Memory B cell (primary cell): ENCODE measurements around the gene NTM.

Source experiments
- ATAC-seq: fragments of 150-1000 bp; cut with Tn5 transposase; 2 replicates; pipeline ENCODE4 v1.10.0; 2021; ENCODE audit warnings: low read depth, mild to moderate bottlenecking, moderate library complexity
- DNase-seq, 2 donors: peaks; one replicate each; pipeline ENCODE4 v3.0.0; 2022; ENCODE audit warnings: low spot score in 2 of 2
- H3K27ac Mint-ChIP-seq: one replicate; pipeline ENCODE4 v1.8.0; 2022; ENCODE audit warnings: mild to moderate bottlenecking, moderate library complexity, mixed read lengths
- H3K27me3 Mint-ChIP-seq: one replicate; pipeline ENCODE4 v1.8.0; 2022; ENCODE audit warnings: mixed read lengths
- H3K36me3 Mint-ChIP-seq: one replicate; pipeline ENCODE4 v1.8.0; 2022; ENCODE audit warnings: mild to moderate bottlenecking, mixed read lengths
- H3K4me1 Mint-ChIP-seq: one replicate; pipeline ENCODE4 v1.8.0; 2022; ENCODE audit warnings: mixed read lengths
- H3K4me3 Mint-ChIP-seq: one replicate; pipeline ENCODE4 v1.8.0; 2022; ENCODE audit warnings: mild to moderate bottlenecking, moderate library complexity, mixed read lengths
- H3K9me3 Mint-ChIP-seq: one replicate; pipeline ENCODE4 v1.8.0; 2022; ENCODE audit warnings: mixed read lengths

NTM gene

DNA sequence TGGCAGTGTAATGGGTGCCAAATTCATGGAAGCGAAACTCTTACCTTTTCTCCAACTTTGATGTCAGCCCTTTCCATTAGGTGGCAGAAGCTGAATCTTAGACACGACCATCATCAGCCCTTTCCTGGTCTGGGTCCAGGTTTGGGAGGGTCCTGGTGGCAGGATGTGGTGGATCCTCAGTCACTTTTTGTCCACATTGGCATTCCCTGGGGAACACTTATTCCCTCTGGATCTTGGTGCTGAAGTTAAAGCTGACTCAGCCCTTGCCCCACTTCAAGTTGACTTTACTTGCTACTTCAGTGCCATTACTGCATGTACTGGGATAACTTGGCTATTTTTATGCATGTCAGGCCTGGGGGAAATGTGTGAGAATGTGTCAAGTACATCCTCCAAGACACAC, 16.6 kb upstream of the NTM start:
- no peak for ATAC-seq
- no peaks in the 10 kb centered on the region for H3K27me3 Mint-ChIP-seq
- H3K9me3 Mint-ChIP-seq = peaks cover 5% of the 10 kb centered on the region
- no peak overlapping the region for H3K27ac Mint-ChIP-seq
- H3K4me3 Mint-ChIP-seq = no peak overlapping the region
- DNase-seq = no peak
- no peaks in the 10 kb centered on the region for H3K36me3 Mint-ChIP-seq
- H3K4me1 Mint-ChIP-seq = no peaks in the 10 kb centered on the region

GRCh38 chr11:131354251-131354701, 16.1 kb upstream of the NTM start:
- H3K27ac Mint-ChIP-seq = no peak overlapping the region
- H3K4me1 Mint-ChIP-seq = no peaks in the 10 kb centered on the region
- DNase-seq (no peak), ATAC-seq (no peak)
- H3K9me3 Mint-ChIP-seq = peaks cover 5% of the 10 kb centered on the region
- no peaks in the 10 kb centered on the region for H3K27me3 Mint-ChIP-seq
- H3K4me3 Mint-ChIP-seq = no peak overlapping the region
- H3K36me3 Mint-ChIP-seq = no peaks in the 10 kb centered on the region

DNA sequence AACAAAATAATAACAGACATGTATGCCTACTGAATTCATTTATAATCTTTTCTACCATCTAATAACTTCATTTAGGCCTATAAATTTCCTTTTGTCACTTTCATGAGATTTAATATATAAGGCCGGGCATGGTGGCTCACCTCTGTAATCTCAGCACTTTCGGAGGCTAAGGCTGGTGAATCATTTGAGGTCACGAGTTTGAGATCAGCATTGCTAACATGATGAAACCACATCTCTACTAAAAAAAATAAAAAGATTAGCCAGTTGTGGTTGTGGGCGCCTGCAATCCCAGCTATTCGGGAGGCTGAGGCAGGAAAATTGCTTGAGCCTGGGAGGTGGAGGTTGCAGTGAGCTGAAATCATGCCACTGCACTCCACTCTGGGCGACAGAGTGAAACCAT, 14.2 kb upstream of the NTM start:
- no peak for DNase-seq

DNA sequence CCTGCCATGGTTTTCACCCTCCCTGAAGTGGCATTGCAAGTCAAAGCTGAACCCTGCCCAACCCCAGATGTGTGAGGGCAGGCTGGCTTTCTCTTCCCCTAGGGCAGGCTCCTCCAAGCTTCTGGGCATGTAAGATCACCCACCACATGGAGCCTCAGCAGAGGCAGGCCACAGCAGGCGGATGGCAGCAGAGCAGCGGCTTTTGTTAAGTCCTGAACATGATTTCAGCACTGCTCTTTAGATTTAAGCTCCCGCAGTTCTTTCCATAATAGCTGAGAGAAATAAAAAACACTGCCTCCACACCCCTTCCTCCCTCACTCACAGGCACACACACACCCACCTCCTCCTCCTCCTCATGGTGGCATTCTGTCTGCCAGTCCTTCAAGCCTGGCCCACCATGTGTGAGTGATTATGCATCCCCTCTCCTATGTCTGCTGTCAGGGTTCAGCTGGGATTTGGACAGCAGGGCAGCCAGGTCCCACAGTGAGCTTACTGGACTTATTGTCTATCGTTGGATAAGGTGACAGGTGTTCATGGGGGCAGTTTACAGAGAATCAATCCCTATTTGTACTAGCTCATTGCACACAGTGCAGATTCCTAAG, 5.0 kb upstream of the NTM start:
- H3K36me3 Mint-ChIP-seq = no peaks in the 10 kb centered on the region
- H3K27ac Mint-ChIP-seq = no peak overlapping the region
- DNase-seq (no peak), ATAC-seq (no peak)
- no peak overlapping the region for H3K4me3 Mint-ChIP-seq
- no peaks in the 10 kb centered on the region for H3K27me3 Mint-ChIP-seq
- no peaks in the 10 kb centered on the region for H3K9me3 Mint-ChIP-seq
- no peaks in the 10 kb centered on the region for H3K4me1 Mint-ChIP-seq

More for the DNA sequence above, 14.2 kb upstream of the NTM start:
- Mint-ChIP-seq H3K9me3 (peaks cover 4% of the 10 kb centered on the region), H3K4me1 (no peaks in the 10 kb centered on the region), H3K36me3 (no peaks in the 10 kb centered on the region), H3K4me3 (no peak overlapping the region), H3K27me3 (no peaks in the 10 kb centered on the region), H3K27ac (no peak overlapping the region)
- ATAC-seq = no peak

DNA sequence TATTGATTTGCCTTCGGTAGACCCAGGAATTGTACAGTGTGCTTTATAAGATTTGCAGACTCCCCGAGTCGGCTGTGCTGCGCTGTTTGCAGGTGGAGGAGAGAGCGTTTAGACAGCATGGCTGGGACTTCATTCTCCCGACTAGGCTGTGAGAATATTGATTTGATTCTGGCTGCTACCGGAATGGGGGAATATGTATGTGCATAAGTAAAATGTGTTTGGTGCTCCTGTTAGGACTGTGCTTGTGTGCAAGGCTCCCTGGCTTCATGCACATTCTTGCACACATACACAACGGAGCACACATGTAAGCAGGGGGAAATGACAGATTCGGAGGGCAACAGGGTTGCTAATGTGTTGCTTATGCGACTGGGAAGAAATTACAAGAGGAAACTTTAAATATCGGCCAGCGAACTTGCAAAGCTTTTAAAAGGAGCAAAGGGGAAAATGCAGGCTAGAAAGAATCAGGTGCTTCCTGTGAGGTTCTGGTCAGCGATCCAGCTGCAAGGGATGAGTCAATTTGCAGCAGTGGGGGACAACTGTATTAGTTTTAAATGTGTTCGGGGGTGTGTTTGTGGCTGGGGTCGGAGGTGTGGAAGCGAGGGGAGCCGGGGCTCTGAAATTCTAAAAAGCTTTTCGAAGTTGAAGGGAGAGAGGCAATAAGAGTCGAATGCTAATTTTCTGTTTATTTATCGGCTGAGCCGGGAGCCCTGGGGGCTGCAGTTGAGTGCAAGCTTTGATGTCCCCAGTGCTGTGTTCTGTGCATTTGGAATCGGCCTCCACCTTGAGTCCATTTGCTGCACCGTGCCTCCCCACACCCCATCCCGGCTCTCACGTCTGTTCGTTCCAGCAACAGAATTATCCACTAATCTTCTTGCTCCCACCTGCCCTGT, 731 bp downstream of the NTM start:
- no peak overlapping the region for H3K27ac Mint-ChIP-seq
- H3K27me3 Mint-ChIP-seq = no peaks in the 10 kb centered on the region
- H3K4me1 Mint-ChIP-seq = no peaks in the 10 kb centered on the region
- H3K36me3 Mint-ChIP-seq = no peaks in the 10 kb centered on the region
- no peak for DNase-seq
- no peaks in the 10 kb centered on the region for H3K9me3 Mint-ChIP-seq
- ATAC-seq = no peak
- H3K4me3 Mint-ChIP-seq = no peak overlapping the region

DNA sequence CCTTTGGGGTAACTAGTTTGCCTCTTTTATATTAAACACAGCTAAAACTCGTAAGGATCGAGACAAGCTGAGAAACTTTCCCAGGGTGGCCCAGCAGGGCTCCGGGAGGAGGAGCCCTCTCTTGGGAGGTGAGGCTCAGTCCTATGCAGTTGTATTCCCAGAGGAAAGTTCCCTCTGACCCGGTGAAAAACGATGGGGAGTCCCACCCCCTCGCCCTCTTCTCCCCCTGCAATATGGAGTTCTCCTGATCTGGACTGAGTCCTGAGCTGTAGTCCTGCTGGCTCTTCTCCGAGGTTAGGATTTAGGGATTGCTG, 1.3 kb downstream of the NTM start:
- H3K9me3 Mint-ChIP-seq = no peaks in the 10 kb centered on the region
- no peak for DNase-seq
- H3K36me3 Mint-ChIP-seq = no peaks in the 10 kb centered on the region
- no peak overlapping the region for H3K4me3 Mint-ChIP-seq
- ATAC-seq = no peak
- H3K27me3 Mint-ChIP-seq = no peaks in the 10 kb centered on the region
- H3K4me1 Mint-ChIP-seq = no peaks in the 10 kb centered on the region
- H3K27ac Mint-ChIP-seq = no peak overlapping the region

DNA sequence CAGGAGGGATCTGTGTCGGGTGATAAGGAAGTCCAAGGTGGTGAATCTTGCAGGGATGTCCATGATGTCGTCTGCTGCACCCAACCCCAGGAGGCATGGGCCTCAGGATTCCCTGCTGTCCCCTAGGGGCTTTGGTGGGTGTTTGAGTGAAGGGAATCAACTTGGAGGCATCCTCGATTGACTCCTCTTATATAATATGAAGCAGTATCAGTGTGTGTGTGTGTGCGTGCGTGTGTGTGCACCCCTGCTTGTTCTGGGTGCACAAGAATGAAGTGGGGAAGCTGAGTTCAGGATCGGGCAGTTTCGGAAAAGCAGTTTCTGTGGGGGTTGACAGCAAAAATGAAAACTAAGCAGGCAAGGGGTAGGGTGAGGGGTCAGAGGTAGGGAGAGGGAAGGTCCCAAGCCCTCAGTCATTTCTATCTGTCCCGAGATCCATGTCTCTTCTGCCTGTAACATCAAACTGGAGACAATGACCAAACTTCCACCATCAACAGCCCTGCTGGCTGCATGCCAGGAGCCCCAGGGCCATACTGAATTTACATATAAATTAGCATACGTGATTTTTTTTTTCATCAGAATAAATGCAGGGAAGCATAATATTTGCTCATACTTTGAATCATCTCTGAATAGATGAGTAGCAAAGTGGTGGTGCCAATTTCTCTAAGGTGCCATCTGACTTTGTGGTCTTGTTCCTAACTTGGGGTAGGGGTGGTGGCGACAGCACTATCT, 2.0 kb downstream of the NTM start:
- Mint-ChIP-seq H3K4me1 (no peaks in the 10 kb centered on the region), H3K27ac (no peak overlapping the region), H3K27me3 (no peaks in the 10 kb centered on the region), H3K36me3 (no peaks in the 10 kb centered on the region), H3K9me3 (no peaks in the 10 kb centered on the region), H3K4me3 (no peak overlapping the region)
- ATAC-seq (no peak), DNase-seq (no peak)

GRCh38 chr11:131373095-131373725, 2.8 kb downstream of the NTM start:
- Mint-ChIP-seq H3K9me3 (no peaks in the 10 kb centered on the region), H3K36me3 (no peaks in the 10 kb centered on the region), H3K27ac (no peak overlapping the region), H3K4me1 (no peaks in the 10 kb centered on the region), H3K4me3 (no peak overlapping the region), H3K27me3 (no peaks in the 10 kb centered on the region)
- ATAC-seq = no peak
- DNase-seq = no peak

DNA sequence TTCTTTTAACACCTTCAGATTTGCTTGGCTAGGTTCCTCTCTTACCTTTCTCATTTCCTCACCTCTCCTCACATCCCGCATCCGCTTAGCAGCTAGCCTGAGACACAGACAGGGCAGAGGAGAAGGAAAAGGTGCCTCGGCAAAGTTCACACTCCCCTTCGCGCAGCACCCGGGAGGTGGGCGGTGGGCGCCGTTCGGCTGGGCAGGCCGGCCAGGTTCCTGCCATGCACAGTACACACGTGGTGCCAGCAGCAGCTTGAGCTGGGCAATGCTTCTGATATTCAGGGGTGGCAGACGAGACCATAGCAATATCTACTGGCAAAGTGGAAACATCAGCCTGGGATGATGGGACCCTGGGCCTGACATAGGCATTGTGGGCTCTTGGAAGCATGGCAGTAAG, 3.3 kb downstream of the NTM start:
- Mint-ChIP-seq H3K4me1 (no peaks in the 10 kb centered on the region), H3K4me3 (no peak overlapping the region), H3K27me3 (no peaks in the 10 kb centered on the region), H3K36me3 (no peaks in the 10 kb centered on the region), H3K9me3 (no peaks in the 10 kb centered on the region), H3K27ac (no peak overlapping the region)
- no peak for ATAC-seq
- no peak for DNase-seq

- no peaks in the 10 kb centered on the region for H3K27me3 Mint-ChIP-seq
- no peak for DNase-seq
- no peaks in the 10 kb centered on the region for H3K9me3 Mint-ChIP-seq
- H3K27ac Mint-ChIP-seq = no peak overlapping the region
- no peak overlapping the region for H3K4me3 Mint-ChIP-seq
- no peak for ATAC-seq
- H3K36me3 Mint-ChIP-seq = no peaks in the 10 kb centered on the region
- H3K4me1 Mint-ChIP-seq = no peaks in the 10 kb centered on the region
Observed at GRCh38 chr11:131375421-131375820, 5.0 kb downstream of the NTM start.

DNA sequence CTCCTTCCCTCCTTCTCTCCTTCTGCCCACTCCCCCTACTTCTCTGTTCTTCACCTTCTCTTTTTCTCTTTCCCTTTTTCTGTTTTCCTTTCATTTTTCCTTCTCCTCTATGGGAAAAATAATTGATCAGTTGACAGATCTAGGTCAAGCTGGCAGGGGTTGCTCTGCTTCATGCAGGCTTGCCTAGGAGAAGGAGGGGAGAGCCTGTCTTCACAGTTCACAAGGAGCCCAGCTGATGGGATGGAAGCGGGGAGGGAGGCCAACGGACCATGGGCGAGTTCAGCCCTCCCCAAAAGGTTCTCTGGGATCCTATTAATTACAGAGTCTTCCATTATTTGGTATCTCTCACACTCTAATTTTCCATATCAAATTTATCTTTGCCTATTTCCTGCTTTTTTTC, 5.5 kb downstream of the NTM start:
- Mint-ChIP-seq H3K27ac (peak overlapping the region; percentile 7), H3K9me3 (no peaks in the 10 kb centered on the region), H3K4me1 (no peaks in the 10 kb centered on the region), H3K36me3 (no peaks in the 10 kb centered on the region), H3K27me3 (peaks cover under 1% of the 10 kb centered on the region), H3K4me3 (no peak overlapping the region)
- no peak for ATAC-seq
- no peak for DNase-seq

GRCh38 chr11:131378931-131379330, 8.5 kb downstream of the NTM start:
- no peaks in the 10 kb centered on the region for H3K4me1 Mint-ChIP-seq
- no peak for DNase-seq
- ATAC-seq = peak; percentile 70
- no peaks in the 10 kb centered on the region for H3K36me3 Mint-ChIP-seq
- no peak overlapping the region for H3K4me3 Mint-ChIP-seq
- no peak overlapping the region for H3K27ac Mint-ChIP-seq
- H3K27me3 Mint-ChIP-seq = peaks cover 2% of the 10 kb centered on the region
- H3K9me3 Mint-ChIP-seq = no peaks in the 10 kb centered on the region

DNA sequence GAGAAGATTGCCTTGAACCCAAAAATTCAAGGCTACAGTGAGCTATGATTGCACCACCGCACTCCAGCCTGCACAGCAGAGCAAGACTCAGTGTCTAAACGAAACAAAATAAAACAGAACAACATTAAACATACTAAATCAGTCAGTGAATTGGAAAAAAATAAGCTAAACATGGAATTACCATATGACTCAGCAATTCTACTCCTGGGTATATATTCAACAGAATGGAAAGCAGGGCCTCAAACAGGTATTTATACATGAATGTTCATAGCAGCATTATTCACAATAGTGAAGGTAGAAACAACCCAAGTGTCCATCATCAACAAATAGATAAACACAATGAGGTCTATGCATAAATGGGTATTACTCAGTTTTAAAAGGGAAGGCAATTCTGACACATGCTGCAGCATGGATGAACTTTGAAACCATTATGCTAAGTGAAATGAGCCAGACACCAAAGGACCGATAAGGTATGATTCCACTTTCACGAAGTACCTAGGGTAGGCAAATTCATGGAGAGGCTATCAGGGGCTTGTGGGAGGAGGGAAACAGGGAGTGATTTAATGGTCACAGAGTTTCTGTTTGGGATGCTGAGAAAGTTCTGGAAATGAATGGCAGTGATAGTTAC, 15.5 kb downstream of the NTM start:
- ATAC-seq = no peak
- H3K4me3 Mint-ChIP-seq = no peak overlapping the region
- DNase-seq = no peak
- H3K4me1 Mint-ChIP-seq = no peaks in the 10 kb centered on the region
- no peaks in the 10 kb centered on the region for H3K36me3 Mint-ChIP-seq
- H3K9me3 Mint-ChIP-seq = peaks cover 4% of the 10 kb centered on the region
- peaks cover 1% of the 10 kb centered on the region for H3K27me3 Mint-ChIP-seq
- H3K27ac Mint-ChIP-seq = no peak overlapping the region

GRCh38 chr11:131386408-131386807, 16.0 kb downstream of the NTM start:
- Mint-ChIP-seq H3K9me3 (peaks cover 4% of the 10 kb centered on the region), H3K27me3 (no peaks in the 10 kb centered on the region), H3K27ac (no peak overlapping the region), H3K4me3 (no peak overlapping the region), H3K36me3 (no peaks in the 10 kb centered on the region), H3K4me1 (no peaks in the 10 kb centered on the region)
- DNase-seq = no peak
- no peak for ATAC-seq
